HG03439 (cell line): Measurements from ENCODE around the gene USP37.

ENCODE experiments used
- ATAC-seq: cut with Tn5 transposase; IDR thresholded peaks from one replicate; pipeline ENCODE4 v1.9.1; 2021; ENCODE audit warnings: mild to moderate bottlenecking, moderate library complexity; ENCODE audit not compliant: unreplicated experiment

Gene USP37, protein sequence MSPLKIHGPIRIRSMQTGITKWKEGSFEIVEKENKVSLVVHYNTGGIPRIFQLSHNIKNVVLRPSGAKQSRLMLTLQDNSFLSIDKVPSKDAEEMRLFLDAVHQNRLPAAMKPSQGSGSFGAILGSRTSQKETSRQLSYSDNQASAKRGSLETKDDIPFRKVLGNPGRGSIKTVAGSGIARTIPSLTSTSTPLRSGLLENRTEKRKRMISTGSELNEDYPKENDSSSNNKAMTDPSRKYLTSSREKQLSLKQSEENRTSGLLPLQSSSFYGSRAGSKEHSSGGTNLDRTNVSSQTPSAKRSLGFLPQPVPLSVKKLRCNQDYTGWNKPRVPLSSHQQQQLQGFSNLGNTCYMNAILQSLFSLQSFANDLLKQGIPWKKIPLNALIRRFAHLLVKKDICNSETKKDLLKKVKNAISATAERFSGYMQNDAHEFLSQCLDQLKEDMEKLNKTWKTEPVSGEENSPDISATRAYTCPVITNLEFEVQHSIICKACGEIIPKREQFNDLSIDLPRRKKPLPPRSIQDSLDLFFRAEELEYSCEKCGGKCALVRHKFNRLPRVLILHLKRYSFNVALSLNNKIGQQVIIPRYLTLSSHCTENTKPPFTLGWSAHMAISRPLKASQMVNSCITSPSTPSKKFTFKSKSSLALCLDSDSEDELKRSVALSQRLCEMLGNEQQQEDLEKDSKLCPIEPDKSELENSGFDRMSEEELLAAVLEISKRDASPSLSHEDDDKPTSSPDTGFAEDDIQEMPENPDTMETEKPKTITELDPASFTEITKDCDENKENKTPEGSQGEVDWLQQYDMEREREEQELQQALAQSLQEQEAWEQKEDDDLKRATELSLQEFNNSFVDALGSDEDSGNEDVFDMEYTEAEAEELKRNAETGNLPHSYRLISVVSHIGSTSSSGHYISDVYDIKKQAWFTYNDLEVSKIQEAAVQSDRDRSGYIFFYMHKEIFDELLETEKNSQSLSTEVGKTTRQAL

DNA sequence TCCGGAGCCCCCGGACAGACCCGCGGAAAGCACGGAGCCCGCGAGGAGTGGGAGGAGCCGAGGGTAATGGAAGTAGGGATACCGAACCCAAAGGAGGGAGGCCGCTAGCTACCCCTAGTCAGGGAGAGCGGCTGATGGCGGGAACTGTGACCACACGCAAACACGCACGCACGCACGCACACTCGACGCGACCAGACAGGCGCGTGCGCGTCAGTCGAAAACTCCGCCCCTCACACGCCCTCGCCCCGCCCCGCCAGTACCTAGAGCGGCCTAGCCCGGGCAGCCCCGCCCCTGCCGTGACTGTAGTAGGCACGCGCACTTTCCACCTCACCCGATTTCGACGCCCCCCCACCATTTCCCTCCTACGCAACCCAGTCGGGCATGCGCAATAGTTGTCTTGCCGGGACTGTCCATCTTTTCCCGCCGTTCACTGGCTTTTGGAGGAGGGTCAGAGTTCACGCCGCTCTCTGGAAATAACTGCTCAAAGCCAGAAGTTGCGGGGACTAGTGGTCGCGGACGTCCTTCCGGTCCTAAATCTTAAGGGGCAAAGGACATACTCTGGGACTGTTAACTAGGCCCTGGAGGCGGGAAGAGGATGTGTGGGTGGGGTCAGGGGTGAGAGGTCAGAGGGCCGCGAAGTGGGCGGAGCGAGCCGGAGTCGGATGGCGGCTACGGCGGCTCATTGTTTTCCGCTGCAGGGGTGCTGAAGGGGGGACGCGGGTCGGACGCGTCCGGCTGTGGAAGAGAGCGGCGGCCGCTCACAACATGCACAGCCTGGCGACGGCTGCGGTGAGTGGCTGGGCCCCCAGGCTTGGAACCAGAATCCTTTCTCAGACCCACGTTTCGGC is at the start of gene USP37, which contains the start of gene CNOT9:
Gene USP37, minus strand, starts transcription at position 162 of the 848 bp plus-strand sequence. CDS start 9,698 bp downstream, outside the sequence.
Gene CNOT9, plus strand, starts transcription at position 650 of the 848 bp plus-strand sequence. Its CDS starts 116 bp downstream, at position 766.
- ATAC-seq = peak; percentile 85

DNA sequence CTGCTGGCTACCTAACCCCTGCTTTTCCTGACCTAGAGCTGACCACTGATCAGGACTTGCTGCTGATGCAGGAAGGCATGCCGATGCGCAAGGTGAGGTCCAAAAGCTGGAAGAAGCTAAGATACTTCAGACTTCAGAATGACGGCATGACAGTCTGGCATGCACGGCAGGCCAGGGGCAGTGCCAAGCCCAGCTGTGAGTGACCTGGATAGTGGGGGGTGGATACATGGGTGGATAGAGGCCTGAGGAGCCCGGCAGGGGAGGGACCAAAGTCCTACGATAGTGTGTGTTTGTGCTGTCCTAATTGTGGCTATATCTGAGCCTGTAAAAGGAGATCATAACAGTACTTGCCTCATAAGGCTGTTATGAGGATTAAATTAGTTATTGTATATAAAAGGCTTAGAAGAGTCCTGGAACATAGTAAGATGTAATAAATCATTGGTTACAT is 47.7 kb upstream of the USP37 start:
- ATAC-seq = no peak

DNA sequence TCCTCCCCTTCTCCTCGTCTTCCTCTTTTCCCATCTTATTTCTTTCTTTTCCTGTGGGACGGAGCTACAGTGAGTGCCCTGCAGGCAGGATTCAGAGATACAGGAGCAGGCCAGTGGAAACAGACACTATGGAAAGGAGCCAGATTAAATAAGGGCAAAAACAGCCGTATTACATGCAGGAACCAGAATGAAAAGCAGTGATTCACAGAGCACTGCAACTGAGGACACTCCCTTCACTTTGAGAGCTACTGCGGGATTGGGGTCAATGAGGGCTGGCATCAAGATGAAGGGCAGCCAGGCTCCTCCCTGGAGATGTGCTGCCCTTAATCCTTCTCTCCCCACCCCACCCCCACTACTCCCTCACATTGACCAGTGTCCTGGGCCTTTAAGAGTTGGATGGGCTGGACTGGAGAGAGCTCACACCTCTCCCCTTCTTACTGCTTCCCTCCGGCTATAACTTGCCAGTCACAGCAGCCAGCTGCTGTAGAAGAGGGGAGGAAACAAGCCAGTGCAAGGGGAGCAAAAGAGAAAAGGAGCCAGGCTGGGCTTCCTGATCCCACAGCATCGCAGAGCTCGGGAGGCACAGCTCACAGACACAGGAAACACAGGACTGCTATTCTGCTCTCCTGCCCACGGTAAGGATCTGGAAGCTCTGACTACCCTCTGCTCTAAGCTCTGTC is 39.4 kb upstream of the USP37 start, which contains the start of gene PLCD4:
Gene PLCD4, plus strand, starts transcription at position 464 of the 680 bp plus-strand sequence. CDS start 7,841 bp downstream, outside the sequence.
- no peak for ATAC-seq

DNA sequence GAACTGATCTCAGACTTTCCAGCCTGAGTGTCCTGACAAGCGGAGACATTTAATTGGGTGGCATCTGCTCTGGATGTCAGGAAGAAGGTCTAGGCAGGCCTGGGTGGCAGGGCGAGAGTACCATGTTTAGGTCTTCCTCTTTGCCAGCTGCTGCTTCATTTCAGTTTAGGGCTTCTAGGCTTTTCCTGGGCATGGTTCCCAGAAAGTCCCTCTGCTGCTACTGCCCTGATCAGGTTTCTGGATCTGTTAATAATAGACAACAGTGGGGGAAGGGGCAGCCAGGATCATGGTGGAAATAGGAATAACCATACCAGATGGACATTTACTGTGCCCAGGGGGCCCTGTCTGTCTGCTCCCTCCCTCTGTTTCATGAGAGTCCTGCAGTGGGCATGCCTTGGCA is 37.3 kb upstream of the USP37 start:
- ATAC-seq = no peak

DNA sequence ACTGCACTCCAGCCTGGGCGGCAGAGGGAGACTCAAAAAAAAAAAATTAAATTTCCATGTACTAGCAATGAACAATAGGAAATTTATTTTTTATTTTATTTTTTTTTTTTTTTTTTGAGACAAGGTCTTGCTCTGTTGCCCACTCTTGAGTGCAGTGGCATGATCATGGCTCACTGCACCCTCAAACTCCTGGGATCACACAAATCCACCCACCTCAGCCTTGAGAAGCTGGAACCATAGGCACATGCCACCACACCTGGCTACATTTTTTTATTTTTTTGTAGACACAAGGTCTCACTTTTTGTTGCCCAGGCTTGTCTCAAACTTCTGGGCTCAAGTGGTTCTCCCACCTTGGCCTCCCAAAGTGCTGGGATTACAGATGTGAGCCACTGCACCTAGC is 17.4 kb upstream of the USP37 start:
- no peak for ATAC-seq

DNA sequence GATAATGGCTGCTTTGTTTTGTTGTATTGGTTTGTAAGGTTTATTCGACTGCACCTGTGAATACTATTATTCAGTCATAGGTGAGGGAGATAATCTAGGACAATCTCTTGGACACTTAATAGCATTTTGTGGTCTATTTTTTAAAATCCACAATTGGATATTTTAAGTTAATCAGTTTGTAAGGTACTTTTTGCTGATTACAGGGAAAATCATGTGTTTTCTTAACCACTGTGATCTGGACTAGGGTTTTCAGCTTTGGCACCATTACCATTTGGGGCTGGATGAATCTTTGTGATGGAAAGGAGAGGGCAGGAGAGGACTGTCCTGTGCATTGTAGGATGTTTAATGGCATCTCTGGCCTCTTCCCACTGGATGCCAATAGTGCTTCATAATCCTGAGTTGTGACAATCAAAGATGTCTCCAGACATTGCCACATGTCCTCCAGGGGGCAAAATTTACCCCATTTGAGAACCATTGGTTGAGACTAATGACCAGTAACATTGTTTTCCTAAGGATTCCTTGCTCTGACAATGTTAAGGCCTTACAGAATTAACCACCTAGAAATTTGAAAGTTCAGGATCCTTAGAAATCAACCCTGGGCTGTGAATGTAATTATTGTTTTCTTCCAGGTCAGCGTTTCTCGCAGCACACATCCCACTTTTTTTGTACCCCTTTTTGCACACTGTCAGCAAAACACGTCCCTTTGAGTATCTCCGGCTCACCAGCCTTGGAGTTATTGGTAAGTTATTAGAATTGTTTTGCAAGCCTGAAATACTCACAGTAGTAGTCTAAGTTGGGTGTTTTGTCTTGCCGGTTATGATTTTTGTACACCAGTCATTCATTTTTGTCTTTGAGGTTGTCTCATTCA is 16.1 kb upstream of the USP37 start:
- ATAC-seq = no peak

DNA sequence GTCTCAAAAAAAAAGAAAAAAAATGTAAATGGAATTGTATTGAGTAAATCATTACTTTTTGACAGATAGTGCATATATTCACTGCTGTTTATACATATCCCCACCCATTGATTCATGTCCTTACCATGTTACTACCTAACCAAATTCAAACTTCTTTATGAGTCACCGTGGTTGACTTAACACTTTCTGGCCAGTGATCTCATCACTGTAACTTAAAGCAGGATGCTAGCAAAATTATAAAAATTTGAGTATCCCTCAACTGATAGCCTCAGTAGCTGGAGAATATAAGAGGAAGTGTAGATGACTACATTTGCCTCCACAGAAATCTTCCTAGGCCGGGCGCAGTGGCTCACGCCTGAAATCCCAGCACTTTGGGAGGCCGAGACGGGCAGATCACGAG is 13.9 kb upstream of the USP37 start:
- peak; percentile 68 for ATAC-seq

DNA sequence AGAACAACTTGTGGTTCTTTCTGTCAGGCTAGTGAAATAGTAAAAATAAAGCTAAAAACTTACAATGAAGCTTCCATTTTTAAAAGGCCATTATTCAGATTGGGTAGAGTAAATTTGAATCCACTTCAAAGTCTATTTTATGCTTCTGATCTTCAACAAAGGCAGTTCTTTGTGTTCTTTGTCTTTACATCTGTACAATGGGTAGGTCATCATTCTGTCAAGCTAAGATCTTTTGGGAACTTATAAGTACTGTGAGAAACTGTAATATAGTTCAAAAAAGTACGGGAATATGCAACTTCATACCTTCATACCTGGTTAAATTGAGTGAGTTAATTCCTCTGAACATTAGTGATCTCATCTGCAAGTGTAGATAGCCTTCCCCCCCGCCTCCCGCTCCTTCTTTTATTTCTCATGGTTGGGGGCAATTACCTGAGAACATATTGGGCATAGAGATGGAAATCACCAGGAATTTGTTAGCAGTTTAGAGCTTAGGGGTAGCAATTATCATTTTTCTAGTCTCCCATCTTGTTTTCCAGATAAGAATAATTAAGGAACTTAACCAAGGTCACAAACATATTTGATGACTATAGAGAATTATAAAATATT is 10.2 kb upstream of the USP37 start:
- ATAC-seq = no peak

DNA sequence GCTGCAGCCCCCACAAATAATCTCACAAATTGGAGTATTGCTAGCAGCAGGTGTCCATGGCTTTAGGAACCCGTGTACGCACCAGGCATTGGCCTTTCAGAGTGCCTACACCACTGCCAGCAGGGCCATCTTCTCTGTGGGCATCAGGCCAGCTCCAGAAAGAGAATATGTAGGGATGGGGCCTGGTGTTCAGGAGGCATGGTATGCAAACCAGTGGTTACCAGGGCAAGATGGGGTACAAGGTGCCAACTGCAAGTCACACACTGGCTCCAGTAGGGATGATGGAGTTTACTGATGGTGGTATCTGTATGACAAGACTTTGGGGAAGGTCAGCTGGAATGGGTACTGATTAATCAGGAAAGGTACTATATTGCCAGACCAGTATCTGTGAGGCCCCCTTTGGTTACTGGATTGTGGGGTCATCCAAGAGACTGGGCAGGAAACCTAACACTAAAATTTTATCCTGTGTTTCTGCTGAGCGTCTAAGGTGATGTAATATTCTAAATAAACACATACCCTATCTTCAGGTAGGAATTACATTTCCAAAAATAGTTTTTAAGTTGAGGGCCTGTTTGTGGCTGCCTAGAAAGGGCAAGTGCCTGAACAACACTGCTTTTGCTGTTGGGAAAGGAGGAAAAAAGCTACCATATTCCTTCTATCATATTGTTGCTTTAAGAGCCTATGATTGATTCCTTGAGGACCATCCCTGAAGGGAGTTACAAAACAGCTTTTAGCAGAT is 9.5 kb upstream of the USP37 start:
- ATAC-seq = no peak

DNA sequence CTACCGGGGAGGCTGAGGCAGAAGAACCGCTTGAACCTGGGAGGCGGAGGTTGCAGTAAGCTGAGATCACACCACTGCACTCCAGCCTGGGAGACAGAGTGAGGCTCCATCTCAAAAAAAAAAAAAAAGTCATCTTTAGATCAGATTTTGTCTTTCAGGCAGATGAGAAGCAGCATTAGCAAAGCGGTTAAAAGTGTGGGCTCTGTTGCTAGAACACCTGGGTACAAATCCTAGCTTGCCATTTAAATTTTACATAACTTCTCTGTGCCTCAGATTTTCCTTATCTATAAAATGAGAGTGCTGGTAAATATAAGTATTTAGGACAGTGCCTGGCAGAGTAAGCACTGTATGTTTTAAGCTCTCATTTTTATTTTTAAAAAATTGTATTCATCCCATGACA is 8.7 kb upstream of the USP37 start:
- ATAC-seq = no peak

DNA sequence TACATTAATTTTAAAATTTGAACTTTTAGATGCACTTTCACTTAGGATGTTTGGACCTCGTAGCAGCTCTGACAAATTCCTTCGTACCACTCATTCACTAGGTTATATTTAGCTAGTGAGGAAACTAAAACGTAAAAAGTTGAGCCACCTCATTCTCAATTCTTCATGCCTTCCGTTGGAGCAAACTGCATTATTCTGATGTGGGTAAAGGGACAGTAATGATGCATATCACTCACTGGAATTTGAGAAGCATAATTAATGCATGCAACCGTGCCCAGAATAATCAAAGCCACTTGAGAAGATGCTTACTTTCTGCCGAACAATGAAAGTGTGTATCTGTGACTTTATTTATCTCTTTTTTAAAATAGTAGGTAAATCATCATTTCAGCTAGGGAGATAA is 2.7 kb upstream of the USP37 start:
- ATAC-seq = no peak

DNA sequence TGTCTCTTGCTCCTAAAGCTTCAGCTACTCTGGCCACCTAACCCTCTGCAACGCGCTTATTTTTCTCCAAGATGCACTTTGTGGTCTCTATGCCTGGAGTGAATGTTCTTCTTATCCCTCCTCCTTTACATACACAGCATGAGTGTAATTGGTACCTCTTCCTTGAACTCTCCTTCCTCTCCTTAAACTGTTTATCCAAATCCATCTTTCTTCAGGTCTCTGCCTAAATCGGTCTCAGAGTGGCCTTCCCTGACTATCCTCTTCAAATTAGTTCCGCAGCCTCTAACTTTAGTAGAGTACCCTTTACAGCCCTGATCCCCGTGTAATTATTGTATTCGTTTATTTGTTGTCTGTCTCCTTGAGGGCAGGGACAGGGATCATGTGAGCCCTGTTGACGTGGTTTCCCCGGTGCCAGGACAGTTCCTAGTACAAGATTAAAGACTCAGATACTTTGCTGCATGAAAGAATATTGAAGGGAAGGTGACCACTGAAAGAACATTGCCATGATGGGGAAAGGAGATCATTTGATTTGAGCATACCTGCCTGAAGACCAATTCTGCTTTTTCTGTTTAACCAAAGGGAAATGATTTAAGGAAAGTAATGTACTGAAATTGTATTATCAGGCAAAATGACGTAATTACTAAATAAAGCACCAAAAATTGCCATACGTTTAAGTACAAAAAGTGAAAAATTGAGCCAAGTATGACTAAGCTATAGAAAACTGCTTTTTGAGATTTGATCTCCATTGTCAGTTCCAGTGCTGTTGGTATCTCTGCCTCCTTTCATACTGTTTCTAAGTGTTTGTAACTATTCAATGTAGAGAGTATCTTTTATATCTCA is 1.7 kb upstream of the USP37 start:
- ATAC-seq = no peak

DNA sequence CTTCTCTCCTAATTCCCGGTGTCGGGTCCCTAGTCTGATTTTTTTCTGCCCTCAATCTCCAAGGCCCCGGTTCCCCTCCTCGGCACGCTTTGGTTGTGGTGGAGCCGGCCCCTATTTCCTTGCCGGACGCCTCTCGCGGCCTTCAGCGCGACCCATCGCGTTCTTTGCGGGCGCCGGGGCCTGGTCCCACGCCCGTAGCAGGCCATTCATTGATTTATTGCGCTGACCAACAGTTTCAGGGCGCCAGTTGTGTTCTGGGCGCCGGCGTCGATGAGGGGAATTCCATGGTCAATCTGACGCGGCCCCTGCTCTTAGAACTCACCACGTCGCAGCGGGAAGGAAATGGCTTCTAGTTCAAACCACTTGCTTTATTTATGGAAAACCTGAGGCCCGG is 884 bp upstream of the USP37 start:
- ATAC-seq = peak; percentile 34

DNA sequence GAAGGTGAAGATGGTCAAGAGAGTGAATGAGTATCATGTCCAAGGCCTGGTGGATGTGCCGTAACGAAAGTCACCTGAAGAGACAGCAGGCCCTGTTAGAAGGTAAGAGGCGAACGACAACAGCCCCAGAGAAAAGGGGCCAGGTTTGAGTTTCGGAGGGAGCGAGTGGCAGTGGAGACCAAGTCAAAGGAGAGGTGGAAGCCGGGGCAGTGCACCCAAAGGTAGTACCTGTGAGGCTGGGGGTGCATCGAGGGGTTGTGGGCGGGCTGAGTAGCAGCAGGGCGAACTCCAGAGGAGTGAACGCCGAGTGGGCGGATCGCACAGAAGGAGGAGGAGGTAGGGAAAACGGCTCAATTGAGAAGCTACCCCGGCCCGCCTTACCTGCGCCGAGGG is 358 bp downstream of the USP37 start:
- peak; percentile 33 for ATAC-seq

DNA sequence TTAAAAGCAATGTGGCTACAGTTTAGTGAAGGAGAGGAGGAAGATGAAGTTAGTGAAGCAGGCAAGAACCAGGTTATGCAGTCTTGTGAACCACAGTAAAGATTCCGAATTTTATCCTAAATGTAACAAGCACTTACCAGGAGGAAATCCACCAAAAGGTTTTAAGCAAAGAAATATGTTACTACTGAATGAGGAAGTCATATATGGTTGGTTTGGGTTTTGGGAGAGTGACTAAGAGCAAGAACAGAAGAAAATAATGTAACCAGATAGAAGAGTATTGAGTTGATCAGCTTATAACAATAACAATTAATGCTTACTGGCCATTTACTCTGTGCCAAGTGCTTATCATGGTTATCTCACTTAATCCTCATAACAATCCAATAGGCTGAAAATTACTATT is 1.9 kb downstream of the USP37 start:
- no peak for ATAC-seq

DNA sequence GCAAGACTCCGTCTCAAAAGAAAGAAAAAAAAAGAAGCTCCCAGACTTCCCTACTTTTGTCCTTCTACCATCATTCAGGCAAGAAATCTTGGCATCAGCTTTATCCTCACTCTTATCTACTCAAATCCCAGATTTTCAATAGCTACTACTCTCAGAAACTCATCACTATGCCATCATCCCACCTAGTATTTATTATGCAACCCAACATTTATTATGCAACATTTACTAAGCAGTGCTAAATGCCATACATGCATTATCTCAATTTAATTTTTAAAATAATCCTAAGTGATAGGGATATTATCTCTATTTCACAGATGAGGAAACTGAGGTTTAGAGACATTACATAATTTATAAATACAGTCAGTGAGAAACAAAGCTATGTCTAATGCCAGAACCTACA is 4.1 kb downstream of the USP37 start:
- ATAC-seq = no peak

DNA sequence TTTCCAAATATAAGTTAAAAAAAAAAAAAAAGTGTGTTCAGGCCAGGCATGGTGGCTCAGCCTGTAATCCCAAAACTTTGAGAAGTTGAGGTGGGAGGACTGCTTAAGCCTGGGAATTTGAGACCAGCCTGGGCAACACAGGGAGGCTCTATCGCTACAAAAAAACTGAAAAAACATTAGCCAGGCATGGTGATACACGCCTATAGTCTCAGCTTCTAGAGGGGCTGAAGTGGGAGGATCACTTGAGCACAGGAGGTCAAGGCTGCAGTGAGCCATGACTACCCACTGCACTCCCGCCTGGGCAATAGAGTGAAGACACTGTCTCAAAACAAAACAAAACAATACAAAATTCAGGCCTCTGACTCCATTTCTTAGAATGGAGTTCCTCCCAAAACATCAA is 9.2 kb downstream of the USP37 start:
- ATAC-seq = no peak
